ENCODE measurements around the gene RTL9.

DNA sequence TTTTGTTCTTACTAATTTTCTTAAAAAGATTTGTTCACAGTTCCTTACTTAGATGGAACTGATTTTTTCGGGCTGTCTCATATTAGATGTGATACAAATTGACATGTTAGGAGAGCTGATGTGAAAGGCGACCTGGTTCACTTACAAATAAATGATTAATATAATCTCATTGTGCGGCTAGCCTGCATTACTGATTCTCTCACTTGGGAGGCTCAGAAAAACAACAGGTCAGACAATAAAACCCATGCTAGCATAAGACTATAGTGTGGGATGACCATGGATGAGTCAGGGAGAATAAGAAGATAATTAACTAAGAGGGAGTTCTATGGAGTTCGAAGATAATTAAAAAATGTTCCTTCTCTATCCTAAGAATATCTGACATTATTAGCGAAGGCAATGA is 40.8 kb downstream of the RTL9 start:
- TF ChIP-seq, protein P1, sequence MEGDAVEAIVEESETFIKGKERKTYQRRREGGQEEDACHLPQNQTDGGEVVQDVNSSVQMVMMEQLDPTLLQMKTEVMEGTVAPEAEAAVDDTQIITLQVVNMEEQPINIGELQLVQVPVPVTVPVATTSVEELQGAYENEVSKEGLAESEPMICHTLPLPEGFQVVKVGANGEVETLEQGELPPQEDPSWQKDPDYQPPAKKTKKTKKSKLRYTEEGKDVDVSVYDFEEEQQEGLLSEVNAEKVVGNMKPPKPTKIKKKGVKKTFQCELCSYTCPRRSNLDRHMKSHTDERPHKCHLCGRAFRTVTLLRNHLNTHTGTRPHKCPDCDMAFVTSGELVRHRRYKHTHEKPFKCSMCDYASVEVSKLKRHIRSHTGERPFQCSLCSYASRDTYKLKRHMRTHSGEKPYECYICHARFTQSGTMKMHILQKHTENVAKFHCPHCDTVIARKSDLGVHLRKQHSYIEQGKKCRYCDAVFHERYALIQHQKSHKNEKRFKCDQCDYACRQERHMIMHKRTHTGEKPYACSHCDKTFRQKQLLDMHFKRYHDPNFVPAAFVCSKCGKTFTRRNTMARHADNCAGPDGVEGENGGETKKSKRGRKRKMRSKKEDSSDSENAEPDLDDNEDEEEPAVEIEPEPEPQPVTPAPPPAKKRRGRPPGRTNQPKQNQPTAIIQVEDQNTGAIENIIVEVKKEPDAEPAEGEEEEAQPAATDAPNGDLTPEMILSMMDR (IDR thresholded peaks at IDR 0.05): no peak
- TF ChIP-seq POLR2AphosphoS5 (IDR thresholded peaks at IDR 0.05) (no peak), EP300 (IDR thresholded peaks at IDR 0.05; ENCODE audit: low read depth) (no peak)
